SU-DHL-6 (cell line): Measurements from ENCODE around the gene MROH2A.

Source experiments
- H2AFZ ChIP-seq: fragments of 200-600 bp; sonication (generic); 2 replicates; pipeline ENCODE4 v1.6.1; 2014; ENCODE audit warnings: low read depth, mild to moderate bottlenecking, moderate library complexity, mixed read lengths, antibody characterized with exemption, low read length; ENCODE audit not compliant: severe bottlenecking
- H3F3A ChIP-seq: fragments of 200-600 bp; shearing (Covaris generic); 2 replicates; pipeline ENCODE4 v1.6.0; 2016; ENCODE audit warnings: antibody characterized with exemption, mild to moderate bottlenecking; ENCODE audit not compliant: insufficient read depth
- H3K27ac ChIP-seq: fragments of 200-600 bp; sonication (generic); 2 replicates; pipeline ENCODE4 v1.5.1; 2016; ENCODE audit warnings: low read depth, mild to moderate bottlenecking, low read length, moderate library complexity, mixed read lengths
- H3K27me3 ChIP-seq: fragments of 200-600 bp; sonication (generic), shearing (Covaris generic); 2 replicates; pipeline ENCODE4 v1.6.0; 2014; ENCODE audit warnings: mild to moderate bottlenecking, low read length
- H3K36me3 ChIP-seq: fragments of 200-600 bp; sonication (generic); 2 replicates; pipeline ENCODE4 v1.6.1; 2014; ENCODE audit warnings: mild to moderate bottlenecking, low read length, mixed read lengths
- H3K4me2 ChIP-seq: fragments of 300-600, 200-600 bp; shearing (Covaris generic), sonication (generic); 2 replicates; pipeline ENCODE4 v1.6.0; 2014; ENCODE audit warnings: low read length, low read depth, mild to moderate bottlenecking; ENCODE audit not compliant: poor library complexity, severe bottlenecking
- H3K4me3 ChIP-seq: fragments of 200-600 bp; sonication (generic); 2 replicates; pipeline ENCODE4 v1.5.1; 2014; ENCODE audit warnings: antibody characterized with exemption, low read length, mild to moderate bottlenecking, mixed read lengths; ENCODE audit not compliant: insufficient read depth, poor library complexity, severe bottlenecking
- H3K79me2 ChIP-seq: fragments of 200-600 bp; sonication (generic); 2 replicates; pipeline ENCODE4 v1.6.1; 2014; ENCODE audit warnings: mild to moderate bottlenecking, low read length, moderate library complexity; ENCODE audit not compliant: insufficient read depth
- H3K9ac ChIP-seq: fragments of 200-600 bp; sonication (generic); 2 replicates; pipeline ENCODE4 v1.7.0; 2014; ENCODE audit warnings: mild to moderate bottlenecking, low read length
- H3K9me2 ChIP-seq: fragments of 200-600 bp; sonication (generic); replicated peaks from 2 replicates; pipeline ENCODE4 v1.6.1; 2014; ENCODE audit warnings: low read length; ENCODE audit not compliant: insufficient read depth
- H3K9me3 ChIP-seq: fragments of 200-600 bp; sonication (generic); 2 replicates; pipeline ENCODE4 v1.6.1; 2014; ENCODE audit warnings: low read length, mixed read lengths; ENCODE audit not compliant: insufficient read depth
- H4K20me1 ChIP-seq: fragments of 200-600 bp; sonication (generic); 2 replicates; pipeline ENCODE4 v1.6.1; 2014; ENCODE audit warnings: low read depth, mild to moderate bottlenecking, antibody characterized with exemption, low read length, moderate library complexity, mixed read lengths
- CTCF ChIP-seq: fragments of 200-600 bp; sonication (generic); IDR thresholded peaks from one replicate; pipeline ENCODE4 v1.5.1; 2017; ENCODE audit warnings: antibody characterized with exemption, mild to moderate bottlenecking, low read length, moderate library complexity; ENCODE audit not compliant: insufficient read depth, poor library complexity, severe bottlenecking
- EZH2phosphoT487 ChIP-seq: fragments of 200-600 bp; sonication (generic), shearing (Covaris generic); conservative IDR thresholded peaks from 2 replicates; pipeline ENCODE4 v1.6.1; 2018; ENCODE audit warnings: mild to moderate bottlenecking, antibody characterized with exemption, low read length, moderate library complexity, mixed read lengths

Gene MROH2A

DNA sequence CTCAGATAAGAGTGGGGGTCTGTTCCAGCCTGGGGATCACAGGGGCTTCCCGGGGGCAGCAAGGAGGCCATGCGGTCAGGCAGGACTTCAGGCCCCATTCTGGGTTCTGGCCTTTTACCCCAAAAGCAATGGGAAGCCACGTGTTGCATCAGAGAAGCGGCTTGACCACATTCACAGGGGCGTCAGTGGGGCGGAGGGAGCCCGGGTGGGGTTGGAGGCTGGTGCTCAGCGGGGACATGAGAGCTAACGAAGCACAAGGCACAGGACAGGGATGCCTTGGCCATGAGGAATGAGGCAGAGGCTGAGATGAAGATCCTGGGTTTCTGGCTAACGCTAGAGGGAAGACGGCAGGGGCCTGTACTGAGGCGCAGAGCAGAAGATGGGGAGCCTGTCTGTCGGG is 70.1 kb downstream of the MROH2A start:
- no peak overlapping the region for H3K4me3 ChIP-seq
- H3F3A ChIP-seq, result peaks cover 5% of the 10 kb centered on the region
- no peak overlapping the region for H3K9ac ChIP-seq
- H3K27me3 ChIP-seq, result no peaks in the 10 kb centered on the region
- peaks cover 17% of the 10 kb centered on the region; the same call in 1 of the 2 replicates for H4K20me1 ChIP-seq
- H3K27ac ChIP-seq, result no peak overlapping the region
- peaks cover 81% of the 10 kb centered on the region for H3K79me2 ChIP-seq
- H2AFZ ChIP-seq, result no peak overlapping the region
- no peaks in the 10 kb centered on the region for H3K9me3 ChIP-seq
- TF ChIP-seq CTCF (no peak), EZH2phosphoT487 (no peak)
- no peak overlapping the region for H3K4me2 ChIP-seq
- H3K9me2 ChIP-seq, result no peaks in the 10 kb centered on the region
- H3K36me3 ChIP-seq, result peaks cover 55% of the 10 kb centered on the region

GRCh38 chr2:233849607-233850271 is 71.6 kb downstream of the MROH2A start:
- TF ChIP-seq EZH2phosphoT487 (no peak), CTCF (no peak)
- Histone ChIP-seq H4K20me1 (peaks cover 17% of the 10 kb centered on the region; the same call in 1 of the 2 replicates), H3K9ac (no peak overlapping the region), H3K27ac (no peak overlapping the region), H3K4me2 (no peak overlapping the region), H2AFZ (no peak overlapping the region), H3K36me3 (peaks cover 49% of the 10 kb centered on the region), H3K9me3 (no peaks in the 10 kb centered on the region), H3K9me2 (no peaks in the 10 kb centered on the region), H3F3A (peaks cover 5% of the 10 kb centered on the region), H3K4me3 (no peak overlapping the region), H3K27me3 (no peaks in the 10 kb centered on the region), H3K79me2 (peaks cover 83% of the 10 kb centered on the region)

DNA sequence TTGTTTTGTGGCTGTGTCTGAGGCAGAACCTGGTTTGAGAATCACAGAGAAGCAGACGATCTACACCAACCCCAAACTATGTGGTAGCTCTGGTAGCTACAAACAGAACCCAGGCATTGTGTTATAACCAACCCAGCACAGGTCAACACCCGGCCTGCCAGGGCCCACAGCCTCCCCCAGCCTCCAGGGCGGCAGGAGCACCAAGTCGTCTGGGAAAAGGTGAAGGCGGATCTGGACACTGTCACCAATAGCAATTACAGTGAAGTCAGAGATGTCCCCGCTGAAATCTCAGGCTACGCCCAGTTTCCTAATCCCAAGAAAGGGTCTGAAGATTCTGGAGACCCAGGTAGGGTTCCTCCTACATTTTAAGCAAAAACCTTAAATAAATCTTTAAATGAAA is 72.6 kb downstream of the MROH2A start:
- Histone ChIP-seq H3F3A (peaks cover 2% of the 10 kb centered on the region), H3K9ac (no peak overlapping the region), H3K9me3 (no peaks in the 10 kb centered on the region), H3K9me2 (no peaks in the 10 kb centered on the region), H3K27me3 (no peaks in the 10 kb centered on the region), H3K4me3 (no peak overlapping the region), H3K79me2 (peaks cover 80% of the 10 kb centered on the region), H3K27ac (no peak overlapping the region), H3K36me3 (peaks cover 44% of the 10 kb centered on the region), H4K20me1 (peaks cover 17% of the 10 kb centered on the region; the same call in 1 of the 2 replicates), H2AFZ (no peak overlapping the region), H3K4me2 (peak overlapping the region; percentile 90)
- no peak for TF ChIP-seq CTCF
- TF ChIP-seq EZH2phosphoT487, result no peak
